ENCODE data around the gene CANX. TPM values are rescaled to one million over a fixed set of nuclear protein-coding genes. Genes with fewer than 3 reads are reported as not detected.

The CANX gene
- total and polyA plus RNA-seq, 2 of the 13 experiments (the other 11 are each of a cell fraction or from before 2014, with no cell fraction given), result 477 to 680 TPM

DNA sequence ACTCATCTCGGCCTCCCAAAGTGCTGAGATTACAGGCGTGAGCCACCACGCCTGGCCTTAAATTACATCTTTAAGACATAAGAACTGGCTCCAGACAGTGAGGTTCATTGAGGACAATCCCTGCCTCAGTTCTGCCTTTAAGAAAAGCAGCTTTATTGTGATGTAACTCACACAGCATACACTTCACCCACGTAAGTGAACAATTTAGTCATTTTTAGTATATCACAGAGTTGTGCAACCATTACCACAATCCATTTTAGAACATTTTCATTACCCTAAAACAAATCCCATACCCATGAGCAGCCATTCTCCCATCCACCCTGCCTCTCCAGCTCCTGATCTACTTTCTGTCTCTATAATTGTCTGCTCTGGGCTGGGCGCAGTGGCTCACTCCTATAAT lies 71.0 kb downstream of the CANX start:
- CTCF ChIA-PET (ENCODE audit: low intra/inter-chr PET ratio, low total read pairs), result no interaction called here
- no peaks in the 10 kb centered on the region for H3K27me3 ChIP-seq (ENCODE audit: control insufficient read depth in 1 of 2, insufficient read depth in 2 of 2, low read length in 2 of 2)
- FAIRE-seq, result no peak
- H3K4me2 ChIP-seq (ENCODE audit: low read depth, low read length), result no peak overlapping the region
- DNase-seq (ENCODE audit: low spot score), result no peak
- peaks cover 8% of the 10 kb centered on the region for H3K79me2 ChIP-seq (ENCODE audit: insufficient read depth, low read length)
- peaks cover 45 to 90% of the 10 kb centered on the region in 2 experiments for H3K36me3 ChIP-seq (replicated peaks in 1 of 2; ENCODE audit: control insufficient read depth in 1 of 2, insufficient read depth in 2 of 2, low read length in 2 of 2)
- in situ Hi-C loops (cut with HindIII; ENCODE audit: extremely low pct_ligation_motif_present, low pct_unique_long_range_greater_than_20kb) (loop anchor here (25.0 kb wide), 1 partner anchor 318 kb away; no protein-coding TSS in a partner anchor), intact Hi-C loops (cut with micrococcal nuclease; ENCODE audit: unreplicated experiment) (loop anchor here (10.0 kb wide), 1 partner anchor 135 kb away; the partner anchor contains the start of gene TBC1D9B)
- no peaks in the 10 kb centered on the region for H4K20me1 ChIP-seq (ENCODE audit: insufficient read depth, low read length)
- no peak overlapping the region for H2AFZ ChIP-seq (ENCODE audit: low read length)
- no peak overlapping the region for H3K27ac ChIP-seq (ENCODE audit: extremely low read length, insufficient read depth, low read length)
- POLR2A ChIA-PET, result no interaction called here
- no peak overlapping the region for H3K4me3 ChIP-seq (replicated peaks in 1 of 3; ENCODE audit: insufficient read depth in 1 of 3, low read depth in 2 of 3, low read length in 3 of 3)
- no TSS peak for BruUV-seq (replicated peaks)
- H3K4me1 ChIP-seq (ENCODE audit: insufficient read depth, low read length), result no peaks in the 10 kb centered on the region
- 98% methylated on average over 5 of the region's 5 CpGs for WGBS (ENCODE audit: low lambda C conversion rate)
- H3K9ac ChIP-seq (ENCODE audit: insufficient read depth, low read depth, low read length), result no peak overlapping the region
- H3K9me3 ChIP-seq (ENCODE audit: low read length), result no peaks in the 10 kb centered on the region
- ATAC-seq, result no peak
- no peak for TF ChIP-seq BORCS8-MEF2B (CRISPR knock-in tag; IDR thresholded peaks at IDR 0.05)

DNA sequence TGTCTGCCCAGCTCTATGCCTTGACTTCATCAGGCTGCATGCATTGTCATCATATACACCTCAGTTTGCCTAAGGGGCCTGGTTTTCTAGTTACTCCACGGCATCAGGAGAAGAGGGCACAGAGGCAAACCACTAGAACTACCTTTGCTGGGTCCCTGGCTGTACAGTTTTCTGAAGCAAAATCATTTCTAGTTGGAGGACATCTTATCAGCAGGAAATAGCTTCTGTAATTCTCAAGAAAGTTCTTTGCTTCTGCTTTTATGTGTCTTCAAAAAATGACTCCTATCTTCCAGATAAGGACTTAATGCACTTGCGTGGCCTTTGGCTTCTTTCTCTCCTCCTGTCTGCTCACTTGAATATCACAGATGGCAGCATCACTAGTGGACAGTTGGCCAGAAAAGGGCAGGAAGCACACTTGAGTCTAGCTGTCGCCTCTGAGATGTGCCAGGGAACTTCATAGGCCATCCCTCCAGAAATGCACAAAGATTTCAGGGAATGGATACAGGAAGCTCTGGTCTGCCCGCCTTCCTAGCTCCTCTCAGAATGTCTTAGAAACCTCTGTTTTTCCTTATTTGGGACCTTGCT lies 72.6 kb downstream of the CANX start:
- ATAC-seq, result no peak
- no peak for FAIRE-seq
- Histone ChIP-seq H3K9ac (ENCODE audit: insufficient read depth, low read depth, low read length) (no peak overlapping the region), H3K4me3 (replicated peaks in 1 of 3; ENCODE audit: insufficient read depth in 1 of 3, low read depth in 2 of 3, low read length in 3 of 3) (no peak overlapping the region), H3K27me3 (ENCODE audit: control insufficient read depth in 1 of 2, insufficient read depth in 2 of 2, low read length in 2 of 2) (no peaks in the 10 kb centered on the region), H3K36me3 (replicated peaks in 1 of 2; ENCODE audit: control insufficient read depth in 1 of 2, insufficient read depth in 2 of 2, low read length in 2 of 2) (peaks cover 40 to 90% of the 10 kb centered on the region in 2 experiments), H2AFZ (ENCODE audit: low read length) (no peak overlapping the region), H3K9me3 (ENCODE audit: low read length) (no peaks in the 10 kb centered on the region), H3K79me2 (ENCODE audit: insufficient read depth, low read length) (peaks cover 6% of the 10 kb centered on the region), H4K20me1 (ENCODE audit: insufficient read depth, low read length) (no peaks in the 10 kb centered on the region), H3K4me1 (ENCODE audit: insufficient read depth, low read length) (no peaks in the 10 kb centered on the region), H3K4me2 (ENCODE audit: low read depth, low read length) (no peak overlapping the region), H3K27ac (ENCODE audit: extremely low read length, insufficient read depth, low read length) (no peak overlapping the region)
- intact Hi-C loops (cut with micrococcal nuclease; ENCODE audit: unreplicated experiment) (no loop called here), in situ Hi-C loops (cut with HindIII; ENCODE audit: extremely low pct_ligation_motif_present, low pct_unique_long_range_greater_than_20kb) (loop anchor here (25.0 kb wide), 1 partner anchor 316 kb away; no protein-coding TSS in a partner anchor)
- WGBS (ENCODE audit: low lambda C conversion rate), result 89% methylated on average over 4 of the region's 4 CpGs
- DNase-seq (ENCODE audit: low spot score), result no peak
- no TSS peak for BruUV-seq (replicated peaks)
- CTCF ChIA-PET (ENCODE audit: low intra/inter-chr PET ratio, low total read pairs), result no interaction called here
- POLR2A ChIA-PET, result no interaction called here
- TF ChIP-seq ZNF225 (CRISPR knock-in tag; IDR thresholded peaks at IDR 0.05) (no peak), ZNF3 (CRISPR knock-in tag; IDR thresholded peaks at IDR 0.05) (no peak), MTA1 (CRISPR knock-in tag; IDR thresholded peaks at IDR 0.05; ENCODE audit: borderline replicate concordance) (no peak), ZNF260 (CRISPR knock-in tag; IDR thresholded peaks at IDR 0.05; ENCODE audit: borderline replicate concordance, low read depth) (no peak), MBD4 (IDR thresholded peaks at IDR 0.05; ENCODE audit: borderline replicate concordance, low read length) (no peak), SRSF9 (IDR thresholded peaks at IDR 0.05; ENCODE audit: borderline replicate concordance, insufficient read depth, low read depth, low read length, poor library complexity, severe bottlenecking) (no peak), RORA (CRISPR knock-in tag; IDR thresholded peaks at IDR 0.05) (no peak)
- TF ChIP-seq, protein P1, sequence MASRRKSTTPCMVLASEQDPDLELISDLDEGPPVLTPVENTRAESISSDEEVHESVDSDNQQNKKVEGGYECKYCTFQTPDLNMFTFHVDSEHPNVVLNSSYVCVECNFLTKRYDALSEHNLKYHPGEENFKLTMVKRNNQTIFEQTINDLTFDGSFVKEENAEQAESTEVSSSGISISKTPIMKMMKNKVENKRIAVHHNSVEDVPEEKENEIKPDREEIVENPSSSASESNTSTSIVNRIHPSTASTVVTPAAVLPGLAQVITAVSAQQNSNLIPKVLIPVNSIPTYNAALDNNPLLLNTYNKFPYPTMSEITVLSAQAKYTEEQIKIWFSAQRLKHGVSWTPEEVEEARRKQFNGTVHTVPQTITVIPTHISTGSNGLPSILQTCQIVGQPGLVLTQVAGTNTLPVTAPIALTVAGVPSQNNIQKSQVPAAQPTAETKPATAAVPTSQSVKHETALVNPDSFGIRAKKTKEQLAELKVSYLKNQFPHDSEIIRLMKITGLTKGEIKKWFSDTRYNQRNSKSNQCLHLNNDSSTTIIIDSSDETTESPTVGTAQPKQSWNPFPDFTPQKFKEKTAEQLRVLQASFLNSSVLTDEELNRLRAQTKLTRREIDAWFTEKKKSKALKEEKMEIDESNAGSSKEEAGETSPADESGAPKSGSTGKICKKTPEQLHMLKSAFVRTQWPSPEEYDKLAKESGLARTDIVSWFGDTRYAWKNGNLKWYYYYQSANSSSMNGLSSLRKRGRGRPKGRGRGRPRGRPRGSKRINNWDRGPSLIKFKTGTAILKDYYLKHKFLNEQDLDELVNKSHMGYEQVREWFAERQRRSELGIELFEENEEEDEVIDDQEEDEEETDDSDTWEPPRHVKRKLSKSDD (CRISPR knock-in tag; IDR thresholded peaks at IDR 0.05; ENCODE audit: low read depth), result no peak
- TF ChIP-seq, protein P2, sequence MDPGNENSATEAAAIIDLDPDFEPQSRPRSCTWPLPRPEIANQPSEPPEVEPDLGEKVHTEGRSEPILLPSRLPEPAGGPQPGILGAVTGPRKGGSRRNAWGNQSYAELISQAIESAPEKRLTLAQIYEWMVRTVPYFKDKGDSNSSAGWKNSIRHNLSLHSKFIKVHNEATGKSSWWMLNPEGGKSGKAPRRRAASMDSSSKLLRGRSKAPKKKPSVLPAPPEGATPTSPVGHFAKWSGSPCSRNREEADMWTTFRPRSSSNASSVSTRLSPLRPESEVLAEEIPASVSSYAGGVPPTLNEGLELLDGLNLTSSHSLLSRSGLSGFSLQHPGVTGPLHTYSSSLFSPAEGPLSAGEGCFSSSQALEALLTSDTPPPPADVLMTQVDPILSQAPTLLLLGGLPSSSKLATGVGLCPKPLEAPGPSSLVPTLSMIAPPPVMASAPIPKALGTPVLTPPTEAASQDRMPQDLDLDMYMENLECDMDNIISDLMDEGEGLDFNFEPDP (CRISPR knock-in tag; conservative IDR thresholded peaks at IDR 0.05), result no peak
- TF ChIP-seq, protein P3, sequence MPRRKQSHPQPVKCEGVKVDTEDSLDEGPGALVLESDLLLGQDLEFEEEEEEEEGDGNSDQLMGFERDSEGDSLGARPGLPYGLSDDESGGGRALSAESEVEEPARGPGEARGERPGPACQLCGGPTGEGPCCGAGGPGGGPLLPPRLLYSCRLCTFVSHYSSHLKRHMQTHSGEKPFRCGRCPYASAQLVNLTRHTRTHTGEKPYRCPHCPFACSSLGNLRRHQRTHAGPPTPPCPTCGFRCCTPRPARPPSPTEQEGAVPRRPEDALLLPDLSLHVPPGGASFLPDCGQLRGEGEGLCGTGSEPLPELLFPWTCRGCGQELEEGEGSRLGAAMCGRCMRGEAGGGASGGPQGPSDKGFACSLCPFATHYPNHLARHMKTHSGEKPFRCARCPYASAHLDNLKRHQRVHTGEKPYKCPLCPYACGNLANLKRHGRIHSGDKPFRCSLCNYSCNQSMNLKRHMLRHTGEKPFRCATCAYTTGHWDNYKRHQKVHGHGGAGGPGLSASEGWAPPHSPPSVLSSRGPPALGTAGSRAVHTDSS (CRISPR knock-in tag; conservative IDR thresholded peaks at IDR 0.05), result no peak

Measured in HepG2 (cell line).